Stimulated activated CD8-positive, alpha-beta memory T cell treated with anti-CD3 and anti-CD28 coated beads, Interleukin-4, amount 100 ng/mL, for 4 hours (primary cell): ENCODE data around the gene SELPLG.
A peak's percentile ranks its signal among the peaks of the same experiment; 100 is the strongest.
"Not testable (repeated sequence)": the region's sequence is repeated elsewhere in the genome, so short reads cannot be mapped to it uniquely, and the experiment has no call there.

Experiments used
- DNase-seq, 2 donors: peaks; one replicate each; pipeline ENCODE4 v3.0.0-alpha.2; 2020; ENCODE audit warnings: low read depth in 2 of 2, low spot score in 1 of 2

Gene SELPLG, protein sequence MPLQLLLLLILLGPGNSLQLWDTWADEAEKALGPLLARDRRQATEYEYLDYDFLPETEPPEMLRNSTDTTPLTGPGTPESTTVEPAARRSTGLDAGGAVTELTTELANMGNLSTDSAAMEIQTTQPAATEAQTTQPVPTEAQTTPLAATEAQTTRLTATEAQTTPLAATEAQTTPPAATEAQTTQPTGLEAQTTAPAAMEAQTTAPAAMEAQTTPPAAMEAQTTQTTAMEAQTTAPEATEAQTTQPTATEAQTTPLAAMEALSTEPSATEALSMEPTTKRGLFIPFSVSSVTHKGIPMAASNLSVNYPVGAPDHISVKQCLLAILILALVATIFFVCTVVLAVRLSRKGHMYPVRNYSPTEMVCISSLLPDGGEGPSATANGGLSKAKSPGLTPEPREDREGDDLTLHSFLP

DNA sequence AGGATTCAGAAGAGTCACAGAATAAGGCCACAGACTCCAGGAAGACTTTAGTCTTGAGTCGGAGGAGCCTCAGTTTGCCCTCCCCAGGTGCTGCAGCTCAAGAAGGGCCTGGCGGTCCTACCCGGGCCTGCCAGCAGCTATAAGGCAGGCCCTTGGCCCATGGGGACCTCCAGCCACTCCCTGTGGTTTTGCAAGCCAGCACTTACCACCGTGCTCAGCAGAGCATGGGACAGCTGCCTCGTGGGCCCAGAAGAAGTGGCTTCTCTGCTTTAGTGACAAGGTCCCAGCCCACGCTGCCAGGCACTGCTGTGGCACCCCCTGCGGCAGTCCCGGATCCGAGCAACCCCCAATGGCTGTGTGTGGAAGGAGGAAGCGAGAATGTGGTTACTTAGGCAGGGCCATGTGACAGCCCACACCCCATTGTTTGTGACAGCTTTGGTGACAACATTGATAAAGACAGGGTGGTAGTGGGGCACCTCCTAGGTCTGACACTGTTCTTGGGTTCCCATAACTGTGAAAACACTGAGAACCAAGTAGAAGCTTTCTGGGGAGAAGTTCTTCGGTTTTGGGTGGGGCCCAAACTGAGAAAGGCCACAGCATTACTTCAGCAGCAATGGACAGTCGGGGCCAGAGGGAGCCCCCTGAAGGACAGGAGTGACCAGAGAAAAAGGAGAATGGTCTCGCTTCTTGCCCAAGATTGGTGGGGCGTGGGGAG lies at the start of gene SELPLG:
SELPLG (minus strand) TSS at position 361 of the 715 bp plus-strand sequence. CDS start 9,587 bp downstream, outside the sequence.
- peak; percentile 63 to 81 for DNase-seq

DNA sequence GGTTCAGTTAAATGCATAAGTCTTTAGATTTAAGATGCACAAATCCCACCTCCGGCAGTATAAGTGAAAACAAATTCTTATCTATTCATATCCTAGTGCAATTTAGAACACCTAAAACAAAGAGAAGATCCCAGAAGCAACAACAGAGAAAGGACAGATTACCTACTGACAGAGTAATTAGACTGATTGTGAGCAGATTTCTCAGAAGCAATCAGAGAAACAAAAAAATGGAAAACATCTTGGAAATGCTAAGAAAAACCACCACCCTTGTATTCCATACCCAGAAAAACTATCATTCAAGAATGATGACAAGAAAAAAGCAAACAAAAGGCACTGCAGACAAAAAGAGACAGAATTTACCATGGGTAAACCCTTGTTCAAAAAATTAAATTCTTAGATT lies 47.6 kb upstream of the SELPLG start:
- no peak for DNase-seq

DNA sequence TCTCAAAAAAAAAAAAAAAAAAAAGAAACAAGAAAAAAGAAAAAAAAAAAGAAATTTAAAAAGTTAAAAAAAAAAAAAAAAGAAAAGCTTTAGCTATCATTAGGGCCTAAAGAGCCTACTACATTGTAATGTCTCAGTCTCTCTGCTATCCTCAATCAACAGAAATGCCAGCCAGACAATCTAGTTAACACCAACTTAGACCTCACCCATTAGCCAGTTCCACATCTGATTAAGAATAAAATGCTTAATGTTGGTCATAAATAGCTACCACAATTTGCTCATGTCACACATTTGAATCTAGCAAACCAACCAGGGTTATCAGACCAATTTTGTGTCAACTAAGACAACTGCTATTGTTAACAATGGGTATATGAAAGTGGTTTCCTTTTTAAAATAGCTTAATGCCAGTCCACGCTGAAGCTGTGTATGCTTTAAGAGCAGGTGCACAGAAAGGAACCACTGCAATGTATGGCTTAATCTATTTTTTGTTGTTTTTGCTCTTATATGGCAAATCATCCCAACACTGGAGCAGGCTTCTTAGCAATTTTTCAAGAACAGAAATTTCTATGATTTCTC lies 45.5 kb upstream of the SELPLG start:
- DNase-seq: no peak

DNA sequence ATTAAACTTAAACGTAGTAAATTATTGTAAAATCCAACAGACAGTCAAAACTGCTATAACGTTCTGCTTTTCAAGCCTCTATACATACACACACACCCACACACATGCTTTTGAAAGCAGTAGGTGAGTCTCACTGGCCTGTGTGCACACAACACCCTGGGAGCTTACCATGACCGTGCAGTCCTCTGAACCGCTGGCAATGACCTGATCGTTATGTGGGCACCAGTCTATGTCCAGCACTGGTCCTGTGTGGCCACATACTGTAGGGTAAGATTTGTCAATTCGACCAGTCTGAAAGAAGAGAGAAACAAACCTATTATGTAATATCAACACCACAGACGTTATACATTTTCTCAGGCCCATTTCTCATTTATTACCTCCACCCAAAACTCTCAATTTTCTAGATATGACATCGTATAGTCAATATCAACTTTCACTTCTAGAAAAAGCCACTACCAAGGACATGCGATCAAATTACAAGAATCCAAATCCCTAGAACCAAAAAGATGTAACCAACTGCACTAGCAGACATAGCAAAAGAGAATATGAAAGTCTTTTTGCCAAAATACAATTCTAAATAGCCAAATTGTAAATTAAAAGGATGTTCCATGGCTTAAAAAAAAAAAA lies 44.5 kb upstream of the SELPLG start:
- no peak for DNase-seq

DNA sequence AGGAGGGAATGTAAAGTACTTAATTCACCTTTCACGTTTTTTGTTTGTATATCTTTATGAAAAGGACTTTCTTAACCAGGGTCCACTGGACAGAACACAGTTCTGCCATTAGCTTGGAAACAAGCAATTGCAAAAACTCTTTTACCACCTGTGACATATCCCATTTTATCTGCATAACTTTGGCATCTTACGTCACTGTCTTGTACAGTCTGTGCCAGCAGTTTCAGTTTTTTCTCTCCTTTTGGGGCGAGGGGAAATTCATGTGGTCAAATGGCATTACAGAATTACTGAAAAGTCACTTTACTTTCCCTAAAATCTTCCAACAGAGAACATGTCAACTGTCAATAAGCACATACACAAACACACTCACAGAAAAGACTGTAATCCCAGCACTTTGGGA lies 43.7 kb upstream of the SELPLG start:
- no peak for DNase-seq

DNA sequence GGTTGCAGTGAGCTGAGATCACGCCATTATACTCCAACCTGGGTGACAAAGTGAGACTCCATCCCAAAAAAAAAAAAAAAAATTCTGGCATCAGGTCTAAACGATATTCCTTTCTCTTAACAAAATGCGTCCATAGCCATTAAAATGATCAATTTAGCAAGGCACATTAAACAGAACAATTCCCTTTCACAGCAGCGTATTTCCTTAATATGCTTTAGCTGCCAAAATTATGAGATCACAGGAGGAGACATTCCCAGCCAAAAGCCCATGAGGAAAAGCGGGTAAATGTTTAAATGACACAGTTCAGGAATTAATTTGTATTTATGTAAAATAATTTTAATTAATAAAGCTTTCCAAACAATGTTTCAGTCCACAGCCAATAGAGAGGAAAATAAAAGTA lies 43.0 kb upstream of the SELPLG start:
- no peak for DNase-seq

DNA sequence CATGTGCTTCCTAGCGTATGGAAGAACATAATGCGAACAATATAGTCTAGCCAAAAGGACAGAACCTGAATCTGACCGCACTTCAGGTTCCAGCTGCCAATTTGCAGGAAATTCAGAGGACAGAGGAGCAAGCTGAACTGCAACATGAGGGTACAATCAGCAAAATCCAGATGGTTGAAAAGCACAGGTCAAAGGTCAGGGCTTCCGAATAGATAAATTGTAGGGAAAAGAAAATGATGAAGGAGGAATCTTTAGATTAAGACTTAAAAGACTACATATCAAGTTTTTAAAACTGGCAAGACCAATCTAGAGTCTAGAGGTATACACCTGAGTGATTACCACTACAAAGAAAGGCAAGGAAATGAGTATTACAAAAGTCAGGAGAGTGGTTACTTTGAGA lies 42.1 kb upstream of the SELPLG start:
- DNase-seq: no peak

DNA sequence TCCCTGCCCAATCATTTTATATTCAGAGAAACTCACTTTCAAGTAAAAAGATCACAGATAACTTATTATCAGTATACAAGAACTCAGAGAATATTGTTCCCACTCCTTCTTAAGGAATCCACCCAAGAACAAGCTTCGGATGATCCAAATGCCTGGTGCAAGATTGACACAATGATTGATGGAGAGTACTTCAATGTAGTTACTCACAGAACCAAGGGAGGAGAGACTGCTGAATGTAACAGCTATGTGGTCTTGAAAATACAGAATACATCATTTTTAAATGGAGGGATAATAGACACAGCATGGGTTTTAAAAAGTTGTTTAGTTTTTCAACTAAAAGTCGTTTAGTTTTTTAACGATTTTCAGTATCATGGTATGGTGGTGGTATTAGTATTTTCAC lies 38.4 kb upstream of the SELPLG start:
- DNase-seq: no peak

DNA sequence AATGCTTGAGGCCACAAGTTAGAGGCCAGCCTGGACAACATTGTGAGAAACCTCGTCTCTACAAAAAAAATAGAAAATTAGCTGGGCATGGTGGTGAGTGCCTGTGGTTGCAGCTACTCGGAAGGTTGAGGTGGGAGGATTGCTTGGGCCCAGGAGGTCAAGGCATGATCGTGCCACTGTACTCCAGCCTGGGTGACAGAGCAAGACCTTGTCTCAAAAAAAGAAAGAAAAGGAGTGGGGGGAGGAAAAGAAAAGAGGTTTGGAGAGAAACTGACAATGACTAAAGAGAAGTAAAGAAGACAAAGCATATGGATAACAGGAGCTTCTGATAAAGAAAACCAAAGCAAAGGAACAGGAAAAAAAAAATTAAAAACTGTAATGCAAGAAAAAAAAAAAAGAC lies 37.4 kb upstream of the SELPLG start:
- DNase-seq: no peak

DNA sequence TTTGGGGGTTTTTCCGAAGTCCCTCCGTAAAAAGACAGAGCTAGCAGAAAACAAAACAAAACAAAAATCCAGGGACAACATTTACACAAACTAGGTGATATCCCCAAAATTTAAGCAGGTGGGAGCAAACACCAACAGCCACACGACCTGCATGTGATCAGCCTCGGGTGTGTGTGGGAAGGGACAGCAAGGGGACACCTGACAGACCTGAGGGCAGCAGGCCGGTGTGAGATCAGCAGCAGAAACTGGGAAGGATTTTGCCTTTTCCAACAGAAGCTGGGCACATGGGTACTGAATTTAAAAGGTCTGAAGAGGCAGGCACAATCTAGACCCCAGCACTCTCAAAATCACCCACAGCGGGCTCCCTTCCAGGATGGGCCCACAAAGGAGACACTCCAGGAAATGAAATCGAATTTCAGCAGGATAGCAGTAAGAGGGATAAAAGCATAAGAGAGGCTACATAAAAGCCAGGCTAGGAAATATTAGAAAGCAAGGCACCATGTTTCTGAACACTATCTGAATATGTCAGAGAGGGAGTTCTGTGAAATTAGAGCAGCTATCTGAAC lies 36.5 kb upstream of the SELPLG start:
- no peak for DNase-seq

DNA sequence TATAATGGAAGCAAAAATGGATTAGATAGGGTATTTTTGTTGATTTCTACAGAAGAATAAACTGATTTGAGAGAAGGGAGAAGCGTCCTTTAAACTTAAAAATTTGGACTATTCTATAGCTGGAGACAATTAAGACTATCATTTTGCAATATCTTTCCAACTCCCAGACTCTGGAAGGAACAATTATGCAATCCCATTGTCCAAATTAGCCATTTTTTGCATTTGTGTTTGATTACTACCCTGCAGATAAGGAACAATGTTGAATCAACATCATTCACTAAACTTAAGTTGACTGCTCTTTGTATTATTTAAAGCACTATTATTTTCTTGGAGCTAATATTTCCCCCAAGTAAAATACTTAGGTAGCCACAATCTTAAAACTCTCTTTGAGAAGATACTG lies 34.8 kb upstream of the SELPLG start:
- DNase-seq: no peak

DNA sequence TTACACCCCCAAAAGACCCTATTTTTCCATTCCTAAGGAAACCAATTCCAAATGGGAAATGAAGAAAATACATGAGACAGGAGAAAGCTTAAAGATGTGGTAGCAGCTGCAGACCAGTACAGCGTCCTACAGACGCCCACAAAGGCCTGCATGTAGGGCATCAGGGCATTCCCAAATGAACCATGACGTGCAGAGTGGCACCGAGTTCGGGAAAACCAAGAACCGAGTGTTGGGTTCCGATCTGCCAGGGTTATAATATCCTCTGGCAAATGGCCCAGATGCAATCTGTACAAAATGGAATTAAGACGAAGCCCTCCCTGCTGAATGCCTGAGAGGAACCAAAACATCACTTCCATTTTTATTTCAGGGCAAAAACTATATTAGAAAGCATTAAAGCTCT lies 34.4 kb upstream of the SELPLG start:
- no peak for DNase-seq

DNA sequence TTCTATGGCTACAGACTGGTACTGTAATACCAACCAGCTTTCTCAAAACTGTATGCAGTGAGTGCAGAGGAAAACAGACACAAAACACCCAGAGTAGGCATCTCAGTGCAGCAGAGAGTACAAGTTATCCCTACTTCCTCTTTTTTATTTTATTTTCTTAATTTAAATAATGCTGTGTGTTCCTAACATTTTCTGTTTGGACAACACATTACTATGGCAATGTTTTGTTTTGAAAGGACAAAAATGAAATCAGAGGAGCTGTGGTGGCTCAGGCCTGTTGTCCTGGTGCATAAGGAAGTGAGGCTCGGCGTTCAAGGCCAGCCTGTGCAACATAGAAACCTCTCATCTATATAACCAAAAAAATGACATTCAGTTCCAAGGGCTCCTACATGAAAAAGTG lies 33.7 kb upstream of the SELPLG start:
- no peak for DNase-seq

DNA sequence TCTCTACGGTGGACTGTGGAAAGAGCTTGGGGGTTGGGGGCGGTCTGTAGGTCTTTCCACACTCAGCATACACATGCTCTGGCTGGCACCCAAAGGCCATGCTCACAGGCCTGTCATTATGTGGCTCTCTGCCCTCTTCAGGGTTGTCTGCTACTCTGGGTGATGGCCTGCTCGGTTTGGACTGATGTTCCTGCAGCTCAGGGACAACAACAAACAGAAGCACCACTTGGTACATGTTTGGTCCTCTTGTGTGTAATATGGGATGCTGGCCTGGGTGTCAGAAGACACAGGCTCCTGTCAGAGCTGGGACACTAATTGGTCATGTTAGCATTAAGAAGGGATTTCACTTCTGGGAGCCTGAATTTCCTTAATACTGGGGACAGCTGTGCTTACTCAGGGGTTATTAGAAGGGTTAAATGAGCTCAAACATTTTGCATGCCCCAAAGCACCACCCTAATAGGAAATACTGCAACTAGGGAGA lies 32.7 kb upstream of the SELPLG start:
- no peak for DNase-seq

DNA sequence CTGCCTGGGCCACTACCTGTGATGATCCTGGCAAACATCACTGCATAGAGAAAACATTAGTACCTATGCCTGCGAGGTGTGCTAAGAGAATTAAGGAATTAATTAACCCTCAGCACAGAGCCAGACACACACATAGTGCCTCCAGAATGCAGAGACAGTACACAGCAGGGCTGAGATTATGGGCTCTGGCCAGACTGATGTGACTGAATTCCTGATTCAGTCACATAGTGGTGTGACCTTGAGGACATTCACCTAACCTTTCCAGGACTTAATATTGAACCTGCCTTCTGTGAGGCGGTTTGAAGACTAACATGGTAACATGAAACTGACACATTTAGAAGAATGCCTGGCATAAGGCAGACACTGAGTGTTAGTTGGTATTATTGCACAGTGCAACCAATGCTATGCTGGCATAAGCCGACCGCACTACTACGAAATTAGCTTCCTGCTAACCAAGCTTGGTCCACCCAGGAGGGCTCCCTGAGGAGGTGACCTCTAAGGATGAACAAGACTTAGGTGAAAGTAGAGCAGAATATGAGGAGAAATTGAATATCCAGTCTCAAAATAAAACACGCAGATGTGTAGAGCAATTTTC lies 32.0 kb upstream of the SELPLG start:
- no peak for DNase-seq

DNA sequence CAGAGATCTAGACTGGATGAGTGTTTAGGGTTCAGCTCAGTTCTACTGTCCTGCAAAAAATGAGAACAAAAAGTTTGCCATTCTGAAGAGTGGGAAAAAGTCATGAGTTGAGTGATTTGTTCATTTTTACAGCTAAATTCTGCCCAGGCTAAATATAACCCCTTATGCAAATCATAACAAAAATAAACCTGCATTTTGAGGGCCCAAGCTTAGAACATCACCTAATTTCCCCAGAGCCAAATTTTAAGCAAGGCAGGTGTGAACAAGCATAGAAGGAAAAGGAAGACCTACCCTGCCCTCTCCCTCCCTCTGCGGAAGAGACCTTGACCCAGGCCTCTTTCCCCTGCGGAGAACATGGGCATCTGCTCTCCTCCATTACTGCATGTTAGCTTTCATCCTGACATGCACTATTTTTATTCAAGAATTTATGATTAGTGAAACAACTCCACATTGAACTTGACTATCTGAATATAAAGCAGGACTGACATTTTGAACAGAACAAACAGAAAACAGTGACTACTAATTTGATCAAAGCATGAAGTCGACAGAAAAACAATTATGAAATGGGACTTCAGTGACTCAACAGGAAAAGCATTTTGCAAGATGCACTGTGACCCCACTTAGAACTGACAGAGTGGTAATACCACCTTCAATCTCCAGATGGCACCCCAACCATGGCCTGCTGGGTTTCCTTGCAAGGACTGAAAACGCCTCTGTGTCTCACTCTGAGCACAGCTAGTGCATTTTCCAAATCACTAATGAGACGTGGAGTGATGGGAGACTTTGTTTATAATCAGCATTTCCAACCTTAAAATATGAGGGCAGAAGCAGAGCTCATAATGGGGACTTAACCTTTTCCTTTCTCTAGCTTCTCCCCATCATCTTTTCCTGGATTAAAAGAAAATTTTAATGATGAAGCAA lies 30.9 kb upstream of the SELPLG start:
- DNase-seq: peak; percentile 63 to 72

DNA sequence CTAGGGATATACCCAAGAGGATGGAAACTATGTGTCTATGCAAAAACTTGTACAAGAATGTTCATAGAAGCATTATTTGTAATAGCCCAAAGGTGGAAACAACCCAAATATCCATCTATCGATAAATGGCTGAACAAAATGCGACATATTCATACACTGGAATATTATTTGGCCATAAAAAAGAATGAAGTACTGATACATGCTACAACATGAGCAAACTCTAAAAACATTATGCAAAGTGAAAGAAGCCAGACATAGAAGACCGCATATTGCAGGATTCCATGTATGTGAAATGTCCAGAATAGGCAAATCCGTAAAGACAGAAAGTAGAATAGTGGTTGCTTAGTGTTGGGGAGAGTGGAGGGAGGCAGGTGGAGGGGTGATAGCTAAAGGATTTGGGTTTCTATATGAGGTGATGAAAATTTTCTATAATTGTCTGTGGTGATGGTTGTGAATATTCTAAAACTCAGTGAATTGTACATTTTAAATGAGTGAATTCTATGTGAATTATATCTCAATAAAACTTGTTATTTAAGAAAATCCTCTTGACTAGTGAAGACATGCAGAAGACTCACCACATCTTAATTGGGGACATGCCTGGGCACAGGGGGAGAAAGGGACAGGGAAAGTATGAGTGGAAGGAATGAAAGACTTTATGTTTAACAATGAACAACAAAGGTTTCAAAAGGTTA lies 29.8 kb upstream of the SELPLG start:
- DNase-seq: no peak

DNA sequence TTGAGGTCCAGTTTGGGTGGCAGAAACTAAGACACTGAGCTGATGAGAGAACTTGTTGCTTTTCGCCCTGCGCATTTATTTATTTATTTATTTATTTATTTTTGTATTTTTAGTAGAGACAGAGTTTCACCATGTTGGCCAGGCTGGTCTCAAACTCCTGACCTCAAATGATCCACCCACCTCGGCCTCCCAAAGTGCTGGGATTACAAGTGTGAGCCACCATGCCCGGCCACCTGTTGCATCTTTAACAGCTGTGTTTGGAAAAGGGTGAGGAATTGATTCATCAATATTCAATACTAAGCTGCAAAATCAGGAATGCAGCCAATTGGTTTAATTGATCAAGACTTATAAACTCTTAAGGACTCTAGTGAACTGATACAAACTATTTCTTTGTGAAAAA lies 24.4 kb upstream of the SELPLG start:
- DNase-seq: not testable (repeated sequence)

DNA sequence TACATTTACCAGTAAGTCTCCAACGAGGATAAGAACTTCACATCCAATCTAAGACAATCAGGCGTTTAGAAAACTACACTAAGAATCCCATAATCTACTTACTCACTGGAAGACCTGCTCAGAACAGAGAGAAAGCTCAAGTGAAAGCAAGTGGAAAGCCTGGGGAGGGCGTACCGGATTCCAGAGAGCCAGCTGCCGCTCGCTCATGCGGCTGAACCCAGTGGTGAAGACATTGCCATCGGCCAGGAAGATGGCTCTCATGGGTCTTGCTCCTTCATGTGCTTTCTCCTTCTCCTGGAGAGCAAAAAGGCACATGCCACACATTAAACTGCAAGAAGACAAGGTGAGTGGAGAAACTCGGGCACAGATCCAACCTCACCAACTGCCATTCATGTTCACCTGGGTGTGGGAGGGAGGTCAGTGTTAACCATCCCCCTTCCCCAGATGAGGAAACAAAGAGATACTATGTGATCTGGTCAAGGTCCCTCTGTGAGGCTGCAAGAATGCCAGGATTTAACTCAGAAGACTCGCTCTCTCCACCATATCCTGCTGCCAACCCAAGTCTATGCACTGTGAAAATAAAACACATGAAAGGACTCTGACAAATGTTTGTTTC lies 23.5 kb upstream of the SELPLG start:
- DNase-seq: no peak
